ENCODE measurements around the gene CEP112. TPM values are rescaled to one million over a fixed set of nuclear protein-coding genes. Genes with fewer than 3 reads are reported as not detected.

CEP112 gene
- total and polyA plus RNA-seq, 2 of the 13 experiments (the other 11 are each of a cell fraction or from before 2014, with no cell fraction given), result 1.2 to 3.4 TPM

DNA sequence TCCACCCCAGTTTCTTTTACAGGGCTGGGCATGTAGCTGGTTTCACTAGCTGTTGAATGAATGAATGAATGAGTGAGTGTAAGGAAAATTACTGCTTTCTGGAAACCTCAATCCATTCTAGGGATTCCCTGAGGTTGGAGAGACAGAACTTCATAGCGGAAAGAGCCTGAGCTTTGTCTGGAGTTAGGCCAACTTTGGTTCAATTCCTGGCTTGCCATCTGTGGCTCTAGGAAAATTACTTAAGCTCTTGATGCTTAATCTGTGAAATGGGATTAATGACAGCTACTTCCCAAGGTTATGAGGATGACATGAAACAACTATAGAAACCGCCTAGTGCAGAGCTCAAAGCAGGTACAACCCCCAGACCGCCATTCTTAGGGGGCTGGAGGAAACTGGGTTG, 554.1 kb downstream of the CEP112 start (continued):
- TF ChIP-seq, protein P1, sequence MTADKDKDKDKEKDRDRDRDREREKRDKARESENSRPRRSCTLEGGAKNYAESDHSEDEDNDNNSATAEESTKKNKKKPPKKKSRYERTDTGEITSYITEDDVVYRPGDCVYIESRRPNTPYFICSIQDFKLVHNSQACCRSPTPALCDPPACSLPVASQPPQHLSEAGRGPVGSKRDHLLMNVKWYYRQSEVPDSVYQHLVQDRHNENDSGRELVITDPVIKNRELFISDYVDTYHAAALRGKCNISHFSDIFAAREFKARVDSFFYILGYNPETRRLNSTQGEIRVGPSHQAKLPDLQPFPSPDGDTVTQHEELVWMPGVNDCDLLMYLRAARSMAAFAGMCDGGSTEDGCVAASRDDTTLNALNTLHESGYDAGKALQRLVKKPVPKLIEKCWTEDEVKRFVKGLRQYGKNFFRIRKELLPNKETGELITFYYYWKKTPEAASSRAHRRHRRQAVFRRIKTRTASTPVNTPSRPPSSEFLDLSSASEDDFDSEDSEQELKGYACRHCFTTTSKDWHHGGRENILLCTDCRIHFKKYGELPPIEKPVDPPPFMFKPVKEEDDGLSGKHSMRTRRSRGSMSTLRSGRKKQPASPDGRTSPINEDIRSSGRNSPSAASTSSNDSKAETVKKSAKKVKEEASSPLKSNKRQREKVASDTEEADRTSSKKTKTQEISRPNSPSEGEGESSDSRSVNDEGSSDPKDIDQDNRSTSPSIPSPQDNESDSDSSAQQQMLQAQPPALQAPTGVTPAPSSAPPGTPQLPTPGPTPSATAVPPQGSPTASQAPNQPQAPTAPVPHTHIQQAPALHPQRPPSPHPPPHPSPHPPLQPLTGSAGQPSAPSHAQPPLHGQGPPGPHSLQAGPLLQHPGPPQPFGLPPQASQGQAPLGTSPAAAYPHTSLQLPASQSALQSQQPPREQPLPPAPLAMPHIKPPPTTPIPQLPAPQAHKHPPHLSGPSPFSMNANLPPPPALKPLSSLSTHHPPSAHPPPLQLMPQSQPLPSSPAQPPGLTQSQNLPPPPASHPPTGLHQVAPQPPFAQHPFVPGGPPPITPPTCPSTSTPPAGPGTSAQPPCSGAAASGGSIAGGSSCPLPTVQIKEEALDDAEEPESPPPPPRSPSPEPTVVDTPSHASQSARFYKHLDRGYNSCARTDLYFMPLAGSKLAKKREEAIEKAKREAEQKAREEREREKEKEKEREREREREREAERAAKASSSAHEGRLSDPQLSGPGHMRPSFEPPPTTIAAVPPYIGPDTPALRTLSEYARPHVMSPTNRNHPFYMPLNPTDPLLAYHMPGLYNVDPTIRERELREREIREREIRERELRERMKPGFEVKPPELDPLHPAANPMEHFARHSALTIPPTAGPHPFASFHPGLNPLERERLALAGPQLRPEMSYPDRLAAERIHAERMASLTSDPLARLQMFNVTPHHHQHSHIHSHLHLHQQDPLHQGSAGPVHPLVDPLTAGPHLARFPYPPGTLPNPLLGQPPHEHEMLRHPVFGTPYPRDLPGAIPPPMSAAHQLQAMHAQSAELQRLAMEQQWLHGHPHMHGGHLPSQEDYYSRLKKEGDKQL (CRISPR knock-in tag; IDR thresholded peaks at IDR 0.05; ENCODE audit: low read depth), result no peak
- TF ChIP-seq PHF8 (CRISPR knock-in tag; IDR thresholded peaks at IDR 0.05) (no peak), HNF4G (IDR thresholded peaks at IDR 0.05; ENCODE audit: borderline replicate concordance, low read depth, low read length) (no peak), HNF4G (CRISPR knock-in tag; IDR thresholded peaks at IDR 0.05; ENCODE audit: borderline replicate concordance, low read depth) (no peak), CHD4 (IDR thresholded peaks at IDR 0.05; ENCODE audit: borderline replicate concordance, low read length) (no peak), ZNF776 (CRISPR knock-in tag; IDR thresholded peaks at IDR 0.05) (no peak), ZBTB21 (CRISPR knock-in tag; IDR thresholded peaks at IDR 0.05) (no peak), CBX1 (IDR thresholded peaks at IDR 0.05; ENCODE audit: low read depth) (no peak), BRCA1 (CRISPR knock-in tag; IDR thresholded peaks at IDR 0.05) (no peak)
- TF ChIP-seq, protein P2, sequence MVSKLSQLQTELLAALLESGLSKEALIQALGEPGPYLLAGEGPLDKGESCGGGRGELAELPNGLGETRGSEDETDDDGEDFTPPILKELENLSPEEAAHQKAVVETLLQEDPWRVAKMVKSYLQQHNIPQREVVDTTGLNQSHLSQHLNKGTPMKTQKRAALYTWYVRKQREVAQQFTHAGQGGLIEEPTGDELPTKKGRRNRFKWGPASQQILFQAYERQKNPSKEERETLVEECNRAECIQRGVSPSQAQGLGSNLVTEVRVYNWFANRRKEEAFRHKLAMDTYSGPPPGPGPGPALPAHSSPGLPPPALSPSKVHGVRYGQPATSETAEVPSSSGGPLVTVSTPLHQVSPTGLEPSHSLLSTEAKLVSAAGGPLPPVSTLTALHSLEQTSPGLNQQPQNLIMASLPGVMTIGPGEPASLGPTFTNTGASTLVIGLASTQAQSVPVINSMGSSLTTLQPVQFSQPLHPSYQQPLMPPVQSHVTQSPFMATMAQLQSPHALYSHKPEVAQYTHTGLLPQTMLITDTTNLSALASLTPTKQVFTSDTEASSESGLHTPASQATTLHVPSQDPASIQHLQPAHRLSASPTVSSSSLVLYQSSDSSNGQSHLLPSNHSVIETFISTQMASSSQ (IDR thresholded peaks at IDR 0.05; ENCODE audit: low read depth), result no peak
- TF ChIP-seq, protein P2 (CRISPR knock-in tag; IDR thresholded peaks at IDR 0.05; ENCODE audit: borderline replicate concordance), result no peak

All from HepG2 (cell line).